Liver (tissue), 9 donors: Measurements from ENCODE around the gene CCNI2. TPM values are rescaled to one million over a fixed set of nuclear protein-coding genes. Genes with fewer than 3 reads are reported as not detected.

Source experiments
- DNase-seq: peaks from one replicate; pipeline ENCODE4 v3.0.0-alpha.2; 2017; ENCODE audit warnings: low spot score
- H3K27ac ChIP-seq, 2 donors: one replicate each; pipeline ENCODE4 v1.7.0; 2013; ENCODE audit warnings: inconsistent platforms in 2 of 2, low read length in 2 of 2, control low read depth in 1 of 2, low read depth in 1 of 2, mild to moderate bottlenecking in 1 of 2
- H3K27me3 ChIP-seq, 4 donors: one replicate each; pipeline versions ENCODE4 v1.6.1 to v1.7.0; 2013; ENCODE audit warnings: low read length in 3 of 4, inconsistent platforms in 1 of 4, mild to moderate bottlenecking in 1 of 4, moderate library complexity in 1 of 4; ENCODE audit not compliant: control insufficient read depth in 4 of 4, insufficient read depth in 4 of 4
- H3K36me3 ChIP-seq, 4 donors: one replicate each; pipeline versions ENCODE4 v1.6.1 to v1.7.0; 2013; ENCODE audit warnings: low read length in 3 of 4, mild to moderate bottlenecking in 3 of 4, low read depth in 1 of 4, moderate library complexity in 1 of 4; ENCODE audit not compliant: control insufficient read depth in 4 of 4, insufficient read depth in 3 of 4
- H3K4me1 ChIP-seq, 4 donors: one replicate each; pipeline versions ENCODE4 v1.6.1 to v1.7.0; 2013; ENCODE audit warnings: low read length in 3 of 4, mild to moderate bottlenecking in 3 of 4, moderate library complexity in 1 of 4; ENCODE audit not compliant: control insufficient read depth in 4 of 4, insufficient read depth in 4 of 4
- H3K4me3 ChIP-seq, 3 donors: one replicate each; pipeline versions ENCODE4 v1.6.1 to v1.7.0; 2013; ENCODE audit warnings: low read length in 3 of 3, control low read depth in 1 of 3, low read depth in 1 of 3, mild to moderate bottlenecking in 1 of 3
- H3K9ac ChIP-seq, 2 donors: one replicate each; pipeline ENCODE4 v1.7.0; 2013; ENCODE audit warnings: low read length in 2 of 2, mild to moderate bottlenecking in 2 of 2, moderate library complexity in 2 of 2, control low read depth in 1 of 2, low read depth in 1 of 2
- H3K9me3 ChIP-seq, 4 donors: one replicate each; pipeline versions ENCODE4 v1.6.1 to v1.7.0; 2013; ENCODE audit warnings: low read length in 3 of 4; ENCODE audit not compliant: control insufficient read depth in 4 of 4
- ATF3 ChIP-seq: IDR thresholded peaks from 2 replicates; pipeline ENCODE4 v1.6.1; 2016; ENCODE audit warnings: antibody characterized with exemption
- CTCF ChIP-seq: fragments of 150-350 bp; IDR thresholded peaks from 2 replicates; pipeline ENCODE4 v1.5.1; 2017; ENCODE audit warnings: improper control_type of control experiment, low read depth, low read length; ENCODE audit not compliant: missing input control
- EGR1 ChIP-seq, 2 donors: IDR thresholded peaks; 2 replicates each; pipeline ENCODE4 v1.6.1; 2016 to 2018; ENCODE audit warnings: antibody characterized with exemption in 2 of 2, low read depth in 2 of 2
- FOXA1 ChIP-seq: IDR thresholded peaks from 2 replicates; pipeline ENCODE4 v1.6.1; 2016; ENCODE audit warnings: antibody characterized with exemption
- FOXA2 ChIP-seq: IDR thresholded peaks from 2 replicates; pipeline ENCODE4 v1.6.1; 2016; ENCODE audit warnings: antibody characterized with exemption
- GABPA ChIP-seq, 2 donors: IDR thresholded peaks in 1 of 2; conservative IDR thresholded peaks in 1 of 2; 2 replicates each; pipeline ENCODE4 v1.6.1; 2016; ENCODE audit warnings: antibody characterized with exemption in 2 of 2, mild to moderate bottlenecking in 1 of 2, moderate library complexity in 1 of 2
- HNF4A ChIP-seq, 2 donors: conservative IDR thresholded peaks; 2 replicates each; pipeline ENCODE4 v1.6.1; 2016; ENCODE audit warnings: antibody characterized with exemption in 2 of 2, mild to moderate bottlenecking in 2 of 2
- HNF4G ChIP-seq: IDR thresholded peaks from 2 replicates; pipeline ENCODE4 v1.6.1; 2016; ENCODE audit warnings: antibody characterized with exemption
- JUND ChIP-seq, 2 donors: IDR thresholded peaks; 2 replicates each; pipeline ENCODE4 v1.6.1; 2016; ENCODE audit warnings: antibody characterized with exemption in 2 of 2
- RAD21 ChIP-seq, 2 donors: IDR thresholded peaks; 2 replicates each; pipeline ENCODE4 v1.6.1; 2016; ENCODE audit warnings: antibody characterized with exemption in 2 of 2, mild to moderate bottlenecking in 2 of 2
- REST ChIP-seq: IDR thresholded peaks from 2 replicates; pipeline ENCODE4 v1.6.1; 2016; ENCODE audit warnings: antibody characterized with exemption, mild to moderate bottlenecking
- YY1 ChIP-seq: IDR thresholded peaks from 2 replicates; pipeline ENCODE4 v1.6.1; 2016; ENCODE audit warnings: antibody characterized with exemption, mild to moderate bottlenecking
- ZBTB33 ChIP-seq: IDR thresholded peaks from 2 replicates; pipeline ENCODE4 v1.6.1; 2016; ENCODE audit warnings: antibody characterized with exemption
- WGBS: extraction: QIAGEN DNeasy Blood & Tissue Kit; methylation state at CpG from one replicate; pipeline ENCODE4 v1.1.7; 2013; 5-methylcytosine and 5-hydroxymethylcytosine counted together
- polyA plus RNA-seq, 2 donors: library from polyadenylated mRNA; stranded (reverse) in 1 of 2; unstranded in 1 of 2; fragments of 200-250 nt in 1 of 2; fragments of >200 nt in 1 of 2; fragmentation: Nextera tagmentation in 1 of 2; extraction: Ambion mirVana in 1 of 2; gene quantifications; one replicate each; pipeline versions ENCODE4 v1.2.1 to v1.2.3, GENCODE V29; 2013 to 2015
- total RNA-seq, 2 donors: library from RNA; depleted of rRNA; stranded (reverse); fragments of >200 nt; gene quantifications; one replicate each; pipeline ENCODE4 v1.2.3, GENCODE V29; 2014
- donor health status: healthy.
- donor health status: healthy.
- donor health status: healthy.
- donor health status: healthy.
- donor health status: healthy.

CCNI2 gene
- total and polyA plus RNA-seq, 4 donors: 0.02 to 0.57 (median 0.11) TPM

- H3K4me3 ChIP-seq: no peak overlapping the region
- no peaks in the 10 kb centered on the region for H3K27me3 ChIP-seq
- no peaks in the 10 kb centered on the region for H3K9me3 ChIP-seq
- no peaks in the 10 kb centered on the region for H3K4me1 ChIP-seq
- DNase-seq: no peak
- TF ChIP-seq RAD21 (IDR thresholded peaks at IDR 0.05) (no peak), FOXA2 (no peak), ZBTB33 (no peak), REST (no peak), CTCF (no peak), HNF4A (conservative IDR thresholded peaks at IDR 0.05) (no peak), YY1 (no peak), FOXA1 (no peak), ATF3 (no peak), GABPA (IDR thresholded peaks at IDR 0.05 in 1 of 2, conservative IDR thresholded peaks at IDR 0.05 in 1 of 2) (no peak)
- H3K9ac ChIP-seq: no peak overlapping the region
- 97% methylated on average over 10 of the region's 10 CpGs for WGBS
- no peak overlapping the region for H3K27ac ChIP-seq
- H3K36me3 ChIP-seq: peaks cover 0 to 46% (median 7%) of the 10 kb centered on the region in 4 donors
Observed at GRCh38 chr5:132764051-132764450, 16.8 kb downstream of the CCNI2 start.

GRCh38 chr5:132764671-132765238 lies 17.5 kb downstream of the CCNI2 start:
- DNase-seq: no peak
- peaks cover 0 to 43% (median 7%) of the 10 kb centered on the region in 4 donors for H3K36me3 ChIP-seq
- TF ChIP-seq JUND (IDR thresholded peaks at IDR 0.05) (no peak), EGR1 (IDR thresholded peaks at IDR 0.05; ENCODE audit: low read depth in 2 of 2) (no peak), HNF4G (no peak), YY1 (no peak)
- no peak overlapping the region for H3K27ac ChIP-seq
- H3K4me3 ChIP-seq: no peak overlapping the region
- WGBS: 96% methylated on average over 7 of the region's 7 CpGs
- H3K9ac ChIP-seq: no peak overlapping the region
- H3K9me3 ChIP-seq: no peaks in the 10 kb centered on the region
- no peaks in the 10 kb centered on the region for H3K27me3 ChIP-seq
- H3K4me1 ChIP-seq: no peaks in the 10 kb centered on the region
